GM19193 (cell line): Measurements from ENCODE around the gene PRR35.

Experiments used
- POLR2A ChIP-seq: IDR thresholded peaks from 4 replicates; pipeline ENCODE4 v1.6.1; 2011; ENCODE audit not compliant: insufficient read depth, insufficient read length; ENCODE audit errors: extremely low read depth

PRR35 gene

DNA sequence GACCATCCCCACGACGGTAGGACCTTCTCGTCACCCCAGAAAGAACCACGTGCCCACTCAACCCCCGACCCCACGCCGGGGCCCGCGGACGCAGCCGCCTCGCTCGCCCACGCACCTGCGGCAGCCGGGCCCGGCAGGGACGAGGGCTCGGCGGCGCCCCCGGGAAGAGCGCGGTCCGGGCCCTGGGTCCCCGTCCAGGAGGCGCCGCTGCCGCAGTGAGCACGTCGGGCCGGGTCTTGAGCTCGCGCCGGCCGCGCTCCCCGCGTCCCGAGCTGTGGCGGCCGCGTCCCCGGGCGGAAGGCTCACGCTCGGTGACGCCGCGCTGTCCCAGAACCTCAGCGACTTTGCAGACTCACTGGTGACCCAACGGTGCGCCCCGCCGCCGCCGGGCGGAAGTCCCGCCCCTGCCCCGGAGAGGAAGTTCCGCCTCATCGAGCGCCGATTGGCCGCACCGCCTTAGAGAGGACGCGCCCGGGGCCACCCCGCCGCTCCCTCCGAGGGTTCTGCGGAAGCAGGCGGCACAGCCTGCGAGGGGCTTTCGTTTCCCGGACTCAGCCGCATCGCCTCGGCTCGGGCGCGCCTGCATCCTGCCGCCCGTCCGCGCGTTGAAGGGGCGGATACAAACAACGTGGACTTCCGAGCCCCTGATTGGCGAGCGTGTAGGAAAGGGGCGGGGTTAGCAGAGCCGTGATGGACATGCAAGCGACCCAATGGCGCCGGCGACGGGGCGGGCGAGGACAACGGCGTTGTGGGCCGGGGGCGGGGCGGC, 28.9 kb downstream of the PRR35 start:
- TF ChIP-seq POLR2A = peak; percentile 85

- TF ChIP-seq POLR2A = no peak
Measured at GRCh38 chr16:589658-590187, 29.5 kb downstream of the PRR35 start, which contains the start of gene RAB40C. Gene RAB40C (plus strand): TSS chr16:590066. CDS start chr16:590292, 226 bp downstream.

GRCh38 chr16:590188-590814, 30.1 kb downstream of the PRR35 start:
- no peak for TF ChIP-seq POLR2A

DNA sequence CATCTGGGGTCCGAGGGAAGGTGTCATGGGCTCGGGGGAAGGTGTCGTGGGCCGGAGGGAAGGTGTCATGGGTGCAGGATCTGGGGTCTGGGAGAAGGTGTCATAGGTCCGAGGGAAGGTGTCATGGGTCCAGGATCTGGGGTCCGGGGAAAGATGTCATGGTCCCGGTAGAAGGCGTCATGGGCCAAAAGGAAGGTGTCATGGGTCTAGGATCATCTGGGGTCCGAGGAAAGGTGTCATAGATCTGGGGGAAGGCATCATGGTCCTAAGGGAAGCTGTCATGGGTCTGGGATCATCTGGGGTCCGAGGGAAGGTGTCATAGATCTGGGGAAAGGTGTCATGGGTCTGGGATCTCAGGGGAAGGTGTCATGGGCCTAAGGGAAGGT, 30.6 kb downstream of the PRR35 start:
- TF ChIP-seq POLR2A = no peak

DNA sequence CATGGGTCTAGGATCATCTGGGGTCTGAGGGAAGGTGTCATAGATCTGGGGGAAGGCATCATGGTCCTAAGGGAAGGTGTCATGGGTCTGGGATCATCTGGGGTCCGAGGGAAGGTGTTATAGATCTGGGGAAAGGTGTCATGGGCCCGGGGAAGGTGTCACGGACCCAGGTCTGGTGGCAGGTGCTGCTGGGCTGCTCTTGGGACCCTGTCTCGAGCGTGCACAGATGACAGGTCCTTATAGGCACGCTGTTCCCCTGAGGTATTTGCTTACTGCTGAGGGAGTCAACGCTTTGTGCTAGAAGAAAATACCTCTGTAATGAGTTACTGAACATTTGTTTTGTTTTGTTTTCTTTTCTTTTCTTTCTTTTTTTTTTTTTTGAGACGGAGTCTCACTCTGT, 31.0 kb downstream of the PRR35 start:
- no peak for TF ChIP-seq POLR2A

- TF ChIP-seq POLR2A = no peak
Measured at GRCh38 chr16:591892-592517, 31.8 kb downstream of the PRR35 start.

GRCh38 chr16:592518-593306, 32.5 kb downstream of the PRR35 start:
- TF ChIP-seq POLR2A = no peak

DNA sequence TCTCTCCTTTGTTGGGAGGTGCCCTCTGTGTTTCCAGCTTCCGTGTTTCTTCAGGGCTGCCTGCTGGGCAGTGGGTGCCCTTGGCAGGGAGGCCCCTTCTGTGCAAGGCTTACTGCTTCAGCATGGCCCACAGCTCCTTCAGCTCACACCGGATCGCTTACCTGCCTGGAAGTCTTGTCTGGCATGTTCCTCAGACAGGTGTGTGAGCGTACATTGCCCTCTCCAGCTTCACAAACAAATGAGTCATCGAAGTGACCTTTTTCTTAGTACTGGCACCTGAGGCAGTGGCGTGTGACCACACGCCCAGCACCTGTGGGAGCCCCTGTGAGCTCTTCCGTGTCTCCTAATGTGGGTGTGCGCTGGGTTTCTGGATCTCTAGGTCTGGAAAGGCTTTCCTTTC, 33.2 kb downstream of the PRR35 start:
- TF ChIP-seq POLR2A = no peak

DNA sequence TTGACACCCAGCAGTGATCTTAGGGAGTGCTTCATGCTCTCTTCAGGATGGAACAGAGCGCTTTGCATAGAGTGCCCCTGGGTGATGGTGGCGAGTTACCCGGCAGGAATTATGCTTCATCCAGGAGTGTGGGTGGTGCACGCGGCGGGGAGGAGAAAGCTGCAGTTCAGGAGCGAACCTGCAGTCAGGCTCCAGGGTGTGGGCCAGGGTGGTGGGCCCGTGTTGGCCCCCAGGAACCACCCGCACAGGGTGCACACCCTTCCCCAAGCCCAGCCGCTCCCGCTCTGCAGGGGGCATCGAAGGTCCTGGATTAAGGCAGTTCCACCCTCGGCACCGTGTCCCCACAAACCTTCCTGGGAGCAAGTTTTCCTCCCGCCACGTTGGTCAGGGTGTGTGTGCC, 33.6 kb downstream of the PRR35 start:
- TF ChIP-seq POLR2A = no peak

- TF ChIP-seq POLR2A = no peak
Measured at GRCh38 chr16:595094-595528, 34.9 kb downstream of the PRR35 start.

DNA sequence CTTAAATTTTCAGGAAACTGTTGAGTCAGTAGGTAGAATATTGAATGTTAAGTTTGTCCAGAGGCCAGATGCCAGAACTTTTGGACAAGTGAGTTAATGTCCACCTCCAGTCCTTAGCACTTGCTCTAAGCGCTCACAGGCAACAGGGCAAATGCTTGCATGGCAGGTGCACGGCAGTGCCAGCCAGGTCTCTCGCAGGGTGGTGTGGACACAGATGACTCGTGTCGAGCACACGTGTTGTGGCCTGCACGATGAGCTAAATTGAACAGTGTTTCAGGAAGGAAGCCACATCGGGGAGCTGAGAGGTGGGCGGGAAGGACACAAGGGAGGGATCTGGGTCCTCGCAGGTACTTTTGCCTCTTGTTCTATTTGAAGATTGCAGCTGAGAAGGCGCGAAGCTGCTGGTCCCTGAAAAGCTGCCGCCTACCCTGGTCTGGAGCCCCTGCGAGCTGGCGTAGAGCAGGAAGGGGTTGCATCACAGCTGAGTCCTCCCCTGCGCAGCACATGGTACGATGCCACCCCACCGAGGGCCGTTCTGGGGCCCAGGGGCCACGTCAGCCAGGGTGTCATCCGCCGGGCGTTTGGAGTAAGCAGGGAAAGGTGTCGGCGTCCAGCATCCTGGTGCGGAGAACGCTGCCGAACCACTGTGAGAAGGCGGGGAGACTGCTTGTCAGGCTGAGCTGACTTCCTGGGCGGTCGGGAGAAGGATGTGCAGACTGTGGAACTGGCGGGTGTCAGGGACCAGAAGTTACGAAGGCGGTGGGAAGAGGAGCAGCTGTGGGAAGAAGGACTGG, 35.9 kb downstream of the PRR35 start:
- TF ChIP-seq POLR2A = no peak

- TF ChIP-seq POLR2A = no peak
Measured at GRCh38 chr16:596736-597060, 36.5 kb downstream of the PRR35 start.

- TF ChIP-seq POLR2A = no peak
Measured at GRCh38 chr16:598823-599739, 38.9 kb downstream of the PRR35 start.
